ENCODE measurements around the gene ZC3HAV1. TPM values are rescaled to one million over a fixed set of nuclear protein-coding genes. Genes with fewer than 3 reads are reported as not detected.

Gene ZC3HAV1
- total RNA-seq, 1 donor from 2014 or later, result 44.6 TPM

DNA sequence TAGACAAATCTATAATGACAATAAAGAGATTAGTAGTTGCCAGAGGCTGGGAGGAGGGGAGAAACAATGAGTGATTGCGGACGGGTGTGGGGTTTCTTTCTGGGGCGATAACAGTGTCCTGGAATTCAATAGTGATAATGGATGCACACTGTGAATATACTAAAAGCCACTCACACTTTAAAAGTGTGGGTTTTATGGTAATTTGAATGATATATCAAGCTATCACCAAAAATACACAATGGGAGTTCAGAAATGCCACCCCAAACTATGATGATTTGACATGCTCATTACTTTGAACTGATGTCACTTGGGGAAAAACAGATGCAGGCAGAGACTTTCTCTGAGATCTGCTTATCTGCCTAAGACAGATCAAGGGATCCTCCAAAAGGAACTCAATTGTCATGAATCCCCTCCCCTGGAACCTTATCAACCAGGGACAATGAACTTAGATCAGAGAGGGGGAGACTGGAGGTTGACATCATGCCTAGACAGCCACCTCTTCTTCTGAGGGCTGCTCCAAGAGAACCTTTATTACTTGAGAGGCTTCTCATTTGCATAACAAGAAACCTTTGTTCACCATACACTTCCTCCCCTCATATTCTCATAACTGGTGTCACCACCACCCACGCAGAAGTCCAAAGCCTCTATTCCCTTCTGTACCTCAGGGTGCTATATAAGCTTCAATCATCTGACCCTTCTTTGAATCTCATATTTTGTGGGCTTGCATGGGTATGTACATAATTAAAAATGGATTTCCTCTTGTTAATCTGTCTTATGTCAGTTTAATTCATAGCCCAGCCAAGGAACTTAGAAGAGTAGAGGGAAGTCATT, 14.8 kb upstream of the ZC3HAV1 start:
- no peaks in the 10 kb centered on the region for H3K36me3 Mint-ChIP-seq (ENCODE audit: insufficient read depth)
- peak overlapping the region; percentile 14 for H3K27ac Mint-ChIP-seq
- H3K27me3 Mint-ChIP-seq, result no peaks in the 10 kb centered on the region
- TF ChIP-seq, protein P1, sequence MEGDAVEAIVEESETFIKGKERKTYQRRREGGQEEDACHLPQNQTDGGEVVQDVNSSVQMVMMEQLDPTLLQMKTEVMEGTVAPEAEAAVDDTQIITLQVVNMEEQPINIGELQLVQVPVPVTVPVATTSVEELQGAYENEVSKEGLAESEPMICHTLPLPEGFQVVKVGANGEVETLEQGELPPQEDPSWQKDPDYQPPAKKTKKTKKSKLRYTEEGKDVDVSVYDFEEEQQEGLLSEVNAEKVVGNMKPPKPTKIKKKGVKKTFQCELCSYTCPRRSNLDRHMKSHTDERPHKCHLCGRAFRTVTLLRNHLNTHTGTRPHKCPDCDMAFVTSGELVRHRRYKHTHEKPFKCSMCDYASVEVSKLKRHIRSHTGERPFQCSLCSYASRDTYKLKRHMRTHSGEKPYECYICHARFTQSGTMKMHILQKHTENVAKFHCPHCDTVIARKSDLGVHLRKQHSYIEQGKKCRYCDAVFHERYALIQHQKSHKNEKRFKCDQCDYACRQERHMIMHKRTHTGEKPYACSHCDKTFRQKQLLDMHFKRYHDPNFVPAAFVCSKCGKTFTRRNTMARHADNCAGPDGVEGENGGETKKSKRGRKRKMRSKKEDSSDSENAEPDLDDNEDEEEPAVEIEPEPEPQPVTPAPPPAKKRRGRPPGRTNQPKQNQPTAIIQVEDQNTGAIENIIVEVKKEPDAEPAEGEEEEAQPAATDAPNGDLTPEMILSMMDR (IDR thresholded peaks at IDR 0.05; ENCODE audit: unreplicated experiment), result no peak
- H3K4me3 Mint-ChIP-seq (ENCODE audit: low read depth), result no peak overlapping the region
- H3K9me3 Mint-ChIP-seq (ENCODE audit: low read depth), result no peaks in the 10 kb centered on the region
- H3K4me1 Mint-ChIP-seq (ENCODE audit: low read depth), result peaks cover 26% of the 10 kb centered on the region
- DNase-seq (ENCODE audit: low spot score, unreplicated experiment), result no peak

GRCh38 chr7:139119486-139119849, 9.9 kb upstream of the ZC3HAV1 start:
- Mint-ChIP-seq H3K9me3 (ENCODE audit: low read depth) (no peaks in the 10 kb centered on the region), H3K4me1 (ENCODE audit: low read depth) (peaks cover 26% of the 10 kb centered on the region), H3K4me3 (ENCODE audit: low read depth) (no peak overlapping the region), H3K36me3 (ENCODE audit: insufficient read depth) (no peaks in the 10 kb centered on the region), H3K27me3 (peaks cover 4% of the 10 kb centered on the region), H3K27ac (no peak overlapping the region)
- TF ChIP-seq, protein P1 (IDR thresholded peaks at IDR 0.05; ENCODE audit: unreplicated experiment), result no peak
- DNase-seq (ENCODE audit: low spot score, unreplicated experiment), result no peak

DNA sequence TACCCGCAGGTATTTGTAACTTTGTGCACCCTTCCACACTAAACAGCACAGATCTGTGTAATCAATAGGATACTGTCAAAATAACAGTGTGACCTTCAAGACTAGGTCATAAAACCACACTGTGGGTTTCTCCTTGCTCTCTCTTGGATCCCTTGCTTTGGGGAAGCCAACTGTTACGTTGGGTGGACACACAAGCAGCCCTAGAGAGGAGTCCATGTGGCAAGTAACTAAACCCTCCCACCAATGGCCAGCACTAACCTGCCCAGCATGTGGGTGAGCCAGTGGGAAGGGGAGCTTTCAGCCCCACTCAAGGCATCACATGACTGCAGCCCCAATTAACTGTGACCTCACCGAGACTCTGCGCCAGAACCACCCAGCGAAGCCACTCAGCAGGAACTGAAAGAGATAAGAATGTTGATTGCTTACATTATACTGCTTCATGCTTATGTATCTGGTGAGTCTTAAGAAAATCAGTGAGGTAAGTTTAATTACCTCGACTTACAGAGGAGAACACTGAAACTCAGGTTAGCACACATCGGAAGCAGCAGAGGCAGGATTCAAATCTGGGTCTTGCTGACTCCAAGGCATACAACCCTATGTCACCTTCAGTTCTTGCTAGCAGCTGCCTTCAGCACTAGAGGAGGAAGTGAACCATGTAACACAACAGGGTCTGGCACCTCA, 9.4 kb upstream of the ZC3HAV1 start:
- no peak for DNase-seq (ENCODE audit: low spot score, unreplicated experiment)
- no peaks in the 10 kb centered on the region for H3K36me3 Mint-ChIP-seq (ENCODE audit: insufficient read depth)
- TF ChIP-seq, protein P1 (IDR thresholded peaks at IDR 0.05; ENCODE audit: unreplicated experiment), result no peak
- H3K9me3 Mint-ChIP-seq (ENCODE audit: low read depth), result no peaks in the 10 kb centered on the region
- peaks cover 4% of the 10 kb centered on the region for H3K27me3 Mint-ChIP-seq
- no peak overlapping the region for H3K4me3 Mint-ChIP-seq (ENCODE audit: low read depth)
- H3K4me1 Mint-ChIP-seq (ENCODE audit: low read depth), result peaks cover 24% of the 10 kb centered on the region
- no peak overlapping the region for H3K27ac Mint-ChIP-seq

DNA sequence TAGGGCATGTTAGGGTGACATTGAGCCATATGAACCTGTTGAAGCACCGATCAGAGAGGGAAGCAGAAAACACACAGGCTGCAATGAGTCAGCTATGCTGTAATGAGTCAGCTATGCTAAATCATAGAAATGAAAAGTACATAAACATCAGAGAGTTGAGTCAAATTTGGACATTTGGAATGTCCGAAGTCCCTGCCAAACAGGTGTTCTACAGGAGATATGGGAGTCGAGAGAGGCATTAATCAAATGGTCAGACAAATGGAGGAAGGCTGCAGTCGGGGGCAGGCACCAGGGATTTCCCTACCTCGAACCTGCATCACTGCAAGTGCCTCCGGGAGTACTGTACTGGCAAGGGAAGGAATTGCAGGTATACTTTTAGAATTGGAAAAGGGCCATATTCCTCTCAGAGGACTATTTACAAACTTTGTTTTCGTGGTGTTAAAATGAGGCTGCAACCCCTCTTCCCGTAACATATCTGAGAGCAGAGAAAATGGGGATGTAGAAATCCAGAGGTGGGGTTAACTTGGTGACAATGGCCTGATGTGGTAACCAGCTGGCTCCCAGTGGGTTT, 8.8 kb upstream of the ZC3HAV1 start:
- peaks cover 23% of the 10 kb centered on the region for H3K4me1 Mint-ChIP-seq (ENCODE audit: low read depth)
- H3K9me3 Mint-ChIP-seq (ENCODE audit: low read depth), result no peaks in the 10 kb centered on the region
- no peak overlapping the region for H3K27ac Mint-ChIP-seq
- DNase-seq (ENCODE audit: low spot score, unreplicated experiment), result no peak
- H3K27me3 Mint-ChIP-seq, result peaks cover 4% of the 10 kb centered on the region
- TF ChIP-seq, protein P1 (IDR thresholded peaks at IDR 0.05; ENCODE audit: unreplicated experiment), result no peak
- H3K4me3 Mint-ChIP-seq (ENCODE audit: low read depth), result no peak overlapping the region
- no peaks in the 10 kb centered on the region for H3K36me3 Mint-ChIP-seq (ENCODE audit: insufficient read depth)

GRCh38 chr7:139117599-139118233, 8.2 kb upstream of the ZC3HAV1 start:
- TF ChIP-seq, protein P1 (IDR thresholded peaks at IDR 0.05; ENCODE audit: unreplicated experiment), result no peak
- Mint-ChIP-seq H3K4me1 (ENCODE audit: low read depth) (peaks cover 23% of the 10 kb centered on the region), H3K9me3 (ENCODE audit: low read depth) (no peaks in the 10 kb centered on the region), H3K4me3 (ENCODE audit: low read depth) (no peak overlapping the region), H3K27me3 (peaks cover 4% of the 10 kb centered on the region), H3K27ac (no peak overlapping the region), H3K36me3 (ENCODE audit: insufficient read depth) (no peaks in the 10 kb centered on the region)
- no peak for DNase-seq (ENCODE audit: low spot score, unreplicated experiment)

Measured in progenitor cell of endocrine pancreas (in vitro differentiated cells).